K562 (cell line): ENCODE data around the gene TUBA4B. TPM values are rescaled to one million over a fixed set of nuclear protein-coding genes. Genes with fewer than 3 reads are reported as not detected.

Source experiments
- ATAC-seq: fragments of 200-7000 bp; cut with Tn5 transposase; 3 replicates; pipeline ENCODE4 v1.9.1; 2020; ENCODE audit warnings: moderate library complexity
- BruUV-seq: library from RNA; stranded (reverse); fragments of 400-500 nt; replicated peaks from 2 replicates; lab custom pipeline; 2021; lab: Mats Ljungman, UMichigan
- CTCF ChIA-PET: fragments of 300-600 bp; formaldehyde crosslinking; extraction: SDS; loops from one replicate; lab custom pipeline; 2021; ENCODE audit warnings: low intra/inter-chr PET ratio; lab: Yijun Ruan, JAX
- POLR2A ChIA-PET: fragments of 300-600, 350-650 bp; sonication (Branson Sonifier 250); formaldehyde crosslinking; extraction: SDS; loops from one replicate; lab custom pipeline; 2021; ENCODE audit warnings: antibody characterized with exemption, inconsistent platforms; lab: Yijun Ruan, JAX
- DNase-seq, 4 experiments: peaks; one replicate each; pipeline versions ENCODE4 v3.0.0 to v3.0.0-alpha.2; 2011 to 2018; ENCODE audit warnings: low spot score in 3 of 4, mixed read lengths in 3 of 4; ENCODE audit errors: extremely low read depth in 1 of 4
- FAIRE-seq: peaks from 2 replicates; lab custom pipeline; 2011; peaks lifted over from hg19 to GRCh38; lab: Jason Lieb, UNC
- H2AFZ ChIP-seq: 2 replicates; pipeline ENCODE4 v1.6.0; 2011; ENCODE audit warnings: low read depth, low read length, control low read depth, inconsistent platforms
- H3K27ac ChIP-seq: fragments of 200-600 bp; 3 replicates; pipeline ENCODE4 v1.8.0; 2011; ENCODE audit warnings: low read depth, mild to moderate bottlenecking, control low read depth, inconsistent platforms, low read length, moderate library complexity, mixed read lengths; ENCODE audit errors: extremely low read depth
- H3K27me3 ChIP-seq, 2 experiments: fragments of 300-600 bp in 1 of 2; 2 replicates in 1 of 2; 3 replicates in 1 of 2; pipeline versions ENCODE4 v1.6.0 to v1.8.0; 2011; ENCODE audit warnings: inconsistent platforms in 2 of 2, low read length in 2 of 2, mild to moderate bottlenecking in 1 of 2, mixed read lengths in 1 of 2, moderate library complexity in 1 of 2; ENCODE audit not compliant: control insufficient read depth in 2 of 2, insufficient read depth in 2 of 2
- H3K36me3 ChIP-seq: fragments of 300-600 bp; 3 replicates; pipeline ENCODE4 v1.8.0; 2011; ENCODE audit warnings: mild to moderate bottlenecking, low read length, inconsistent platforms; ENCODE audit not compliant: control insufficient read depth, insufficient read depth
- H3K4me1 ChIP-seq, 2 experiments: fragments of 200-600 bp in 1 of 2; replicated peaks in 1 of 2; 2 replicates in 1 of 2; 3 replicates in 1 of 2; pipeline versions ENCODE4 v1.5.1 to v1.8.0; 2011; ENCODE audit warnings: inconsistent platforms in 2 of 2, low read length in 2 of 2, mild to moderate bottlenecking in 1 of 2, mixed read lengths in 1 of 2, moderate library complexity in 1 of 2; ENCODE audit not compliant: control insufficient read depth in 2 of 2, insufficient read depth in 2 of 2
- H3K4me2 ChIP-seq: 2 replicates; pipeline ENCODE4 v1.6.1; 2011; ENCODE audit warnings: low read length, control low read depth, inconsistent platforms, mixed read lengths; ENCODE audit not compliant: insufficient read depth
- H3K4me3 ChIP-seq: fragments of 200-600 bp; sonication (generic), shearing (Covaris generic); 2 replicates; pipeline ENCODE4 v1.5.1; 2016; ENCODE audit warnings: control low read depth, inconsistent platforms
- H3K79me2 ChIP-seq: fragments of 200-600 bp; 3 replicates; pipeline ENCODE4 v1.8.0; 2011; ENCODE audit warnings: low read length, inconsistent platforms; ENCODE audit not compliant: control insufficient read depth, insufficient read depth
- H3K9ac ChIP-seq, 2 experiments: 2 replicates each; pipeline versions ENCODE4 v1.6.0 to v1.6.1; 2011; ENCODE audit warnings: low read depth in 2 of 2, low read length in 2 of 2, control low read depth in 1 of 2, inconsistent platforms in 1 of 2, mild to moderate bottlenecking in 1 of 2, mixed read lengths in 1 of 2; ENCODE audit not compliant: insufficient read depth in 1 of 2
- H3K9me1 ChIP-seq: one replicate; pipeline ENCODE4 v1.6.0; 2011; ENCODE audit warnings: inconsistent platforms, mild to moderate bottlenecking, low read length, moderate library complexity; ENCODE audit not compliant: control insufficient read depth, insufficient read depth
- H3K9me3 ChIP-seq: replicated peaks from 2 replicates; pipeline ENCODE4 v1.5.1; 2011; ENCODE audit warnings: low read depth, low read length, inconsistent platforms; ENCODE audit not compliant: control insufficient read depth, insufficient read depth
- H4K20me1 ChIP-seq: replicated peaks from 2 replicates; pipeline ENCODE4 v1.6.1; 2011; ENCODE audit warnings: low read length, inconsistent platforms, mixed read lengths; ENCODE audit not compliant: control insufficient read depth, insufficient read depth
- NFATC3 ChIP-seq: fragments of 450-650 bp; IDR thresholded peaks from 2 replicates; pipeline ENCODE4 v1.6.1; 2017; ENCODE audit warnings: mild to moderate bottlenecking
- ZNF121 ChIP-seq: sonication (generic); formaldehyde crosslinking; conservative IDR thresholded peaks from 2 replicates; pipeline ENCODE4 v1.8.0; 2022; ENCODE audit warnings: missing genetic modification reagents
- WGBS: fragments of 100-300 bp; shearing (Covaris generic); methylation state at CpG from one replicate; pipeline ENCODE4 v1.1.6; 2016; ENCODE audit warnings: low coverage, mixed read lengths; ENCODE audit not compliant: insufficient coverage; ENCODE audit errors: missing lambda C conversion rate; 5-methylcytosine and 5-hydroxymethylcytosine counted together
- in situ Hi-C: fragments of 300-500 bp; cut with MboI; formaldehyde crosslinking; loops from 4 replicates; pipeline ENCODE4 v1.15.0; 2018; ENCODE audit warnings: inconsistent platforms, mixed read lengths
- intact Hi-C: fragments of 100-400 bp; cut with micrococcal nuclease; formaldehyde crosslinking; loops from 2 replicates; pipeline ENCODE4 v1.14.2; 2022
- polyA plus RNA-seq, 8 experiments: library from polyadenylated mRNA; depleted of rRNA in 4 of 8; stranded (reverse) in 5 of 8; unstranded in 3 of 8; fragments of >200 nt; fragmentation: Nextera tagmentation in 2 of 8; fragmentation: Illumina TruSeq in 1 of 8; extraction: Ambion mirVana in 2 of 8; extraction: Trizol in 1 of 8; gene quantifications; 2 replicates each; pipeline versions ENCODE4 v1.2.1 to v1.2.3, GENCODE V29; 2011 to 2014; ENCODE audit warnings: inconsistent platforms in 1 of 8, missing spikeins in 1 of 8
- total RNA-seq, 7 experiments: library from RNA; depleted of rRNA in 6 of 7; stranded (reverse); fragments of >200 nt in 6 of 7; fragmentation: Illumina TruSeq in 2 of 7; extraction: Trizol in 2 of 7; gene quantifications; 2 replicates each; pipeline versions ENCODE4 v1.2.1 to v1.2.3, GENCODE V29; 2011 to 2021; ENCODE audit warnings: low replicate concordance in 1 of 7
- TF ChIP-seq, protein P1 (sequence below), 2 experiments: fragments of 150-350 bp in 1 of 2; IDR thresholded peaks; 2 replicates each; pipeline ENCODE4 v1.6.1; 2012 to 2016; ENCODE audit warnings: low read depth in 2 of 2, low read length in 2 of 2, mild to moderate bottlenecking in 1 of 2, moderate library complexity in 1 of 2
- TF ChIP-seq, protein P2 (sequence below): fragments of 450-650 bp; IDR thresholded peaks from 2 replicates; pipeline ENCODE4 v1.6.1; 2016; ENCODE audit warnings: low read depth

TUBA4B gene
- total and polyA plus RNA-seq, 9 of the 15 experiments (the other 6 are each of a cell fraction or from before 2014, with no cell fraction given), result 0.04 TPM; not detected in 8

DNA sequence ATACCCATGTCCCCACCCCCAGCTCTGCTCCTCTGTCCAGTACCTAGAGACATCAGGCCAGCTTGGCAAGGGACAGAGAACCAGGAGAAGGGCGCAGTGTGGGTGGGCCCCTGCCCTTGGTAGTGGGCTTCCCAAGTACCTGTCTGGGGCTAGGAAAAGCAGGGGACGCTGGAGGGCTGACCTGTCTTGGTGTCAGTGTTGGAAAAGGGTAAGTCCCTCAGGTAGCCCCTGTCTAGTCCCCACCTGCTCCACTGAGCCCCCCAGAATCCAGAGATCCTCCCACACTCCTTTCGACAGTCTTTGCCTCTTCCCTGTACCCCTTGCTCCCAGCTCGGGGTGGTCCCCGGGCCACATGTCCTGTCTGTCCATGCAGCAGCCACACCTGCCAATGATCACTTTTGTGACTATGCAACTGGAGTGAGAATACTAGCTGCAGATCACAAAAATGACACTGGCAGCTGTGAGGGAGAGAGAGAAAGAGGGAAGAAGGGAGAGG is 40.7 kb downstream of the TUBA4B start (continued):
- TF ChIP-seq, protein P1, sequence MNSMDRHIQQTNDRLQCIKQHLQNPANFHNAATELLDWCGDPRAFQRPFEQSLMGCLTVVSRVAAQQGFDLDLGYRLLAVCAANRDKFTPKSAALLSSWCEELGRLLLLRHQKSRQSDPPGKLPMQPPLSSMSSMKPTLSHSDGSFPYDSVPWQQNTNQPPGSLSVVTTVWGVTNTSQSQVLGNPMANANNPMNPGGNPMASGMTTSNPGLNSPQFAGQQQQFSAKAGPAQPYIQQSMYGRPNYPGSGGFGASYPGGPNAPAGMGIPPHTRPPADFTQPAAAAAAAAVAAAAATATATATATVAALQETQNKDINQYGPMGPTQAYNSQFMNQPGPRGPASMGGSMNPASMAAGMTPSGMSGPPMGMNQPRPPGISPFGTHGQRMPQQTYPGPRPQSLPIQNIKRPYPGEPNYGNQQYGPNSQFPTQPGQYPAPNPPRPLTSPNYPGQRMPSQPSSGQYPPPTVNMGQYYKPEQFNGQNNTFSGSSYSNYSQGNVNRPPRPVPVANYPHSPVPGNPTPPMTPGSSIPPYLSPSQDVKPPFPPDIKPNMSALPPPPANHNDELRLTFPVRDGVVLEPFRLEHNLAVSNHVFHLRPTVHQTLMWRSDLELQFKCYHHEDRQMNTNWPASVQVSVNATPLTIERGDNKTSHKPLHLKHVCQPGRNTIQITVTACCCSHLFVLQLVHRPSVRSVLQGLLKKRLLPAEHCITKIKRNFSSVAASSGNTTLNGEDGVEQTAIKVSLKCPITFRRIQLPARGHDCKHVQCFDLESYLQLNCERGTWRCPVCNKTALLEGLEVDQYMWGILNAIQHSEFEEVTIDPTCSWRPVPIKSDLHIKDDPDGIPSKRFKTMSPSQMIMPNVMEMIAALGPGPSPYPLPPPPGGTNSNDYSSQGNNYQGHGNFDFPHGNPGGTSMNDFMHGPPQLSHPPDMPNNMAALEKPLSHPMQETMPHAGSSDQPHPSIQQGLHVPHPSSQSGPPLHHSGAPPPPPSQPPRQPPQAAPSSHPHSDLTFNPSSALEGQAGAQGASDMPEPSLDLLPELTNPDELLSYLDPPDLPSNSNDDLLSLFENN (IDR thresholded peaks at IDR 0.05; ENCODE audit: low read depth in 2 of 2, low read length in 2 of 2), result no peak
- no peak for TF ChIP-seq ZNF121
- TF ChIP-seq NFATC3, result no peak

DNA sequence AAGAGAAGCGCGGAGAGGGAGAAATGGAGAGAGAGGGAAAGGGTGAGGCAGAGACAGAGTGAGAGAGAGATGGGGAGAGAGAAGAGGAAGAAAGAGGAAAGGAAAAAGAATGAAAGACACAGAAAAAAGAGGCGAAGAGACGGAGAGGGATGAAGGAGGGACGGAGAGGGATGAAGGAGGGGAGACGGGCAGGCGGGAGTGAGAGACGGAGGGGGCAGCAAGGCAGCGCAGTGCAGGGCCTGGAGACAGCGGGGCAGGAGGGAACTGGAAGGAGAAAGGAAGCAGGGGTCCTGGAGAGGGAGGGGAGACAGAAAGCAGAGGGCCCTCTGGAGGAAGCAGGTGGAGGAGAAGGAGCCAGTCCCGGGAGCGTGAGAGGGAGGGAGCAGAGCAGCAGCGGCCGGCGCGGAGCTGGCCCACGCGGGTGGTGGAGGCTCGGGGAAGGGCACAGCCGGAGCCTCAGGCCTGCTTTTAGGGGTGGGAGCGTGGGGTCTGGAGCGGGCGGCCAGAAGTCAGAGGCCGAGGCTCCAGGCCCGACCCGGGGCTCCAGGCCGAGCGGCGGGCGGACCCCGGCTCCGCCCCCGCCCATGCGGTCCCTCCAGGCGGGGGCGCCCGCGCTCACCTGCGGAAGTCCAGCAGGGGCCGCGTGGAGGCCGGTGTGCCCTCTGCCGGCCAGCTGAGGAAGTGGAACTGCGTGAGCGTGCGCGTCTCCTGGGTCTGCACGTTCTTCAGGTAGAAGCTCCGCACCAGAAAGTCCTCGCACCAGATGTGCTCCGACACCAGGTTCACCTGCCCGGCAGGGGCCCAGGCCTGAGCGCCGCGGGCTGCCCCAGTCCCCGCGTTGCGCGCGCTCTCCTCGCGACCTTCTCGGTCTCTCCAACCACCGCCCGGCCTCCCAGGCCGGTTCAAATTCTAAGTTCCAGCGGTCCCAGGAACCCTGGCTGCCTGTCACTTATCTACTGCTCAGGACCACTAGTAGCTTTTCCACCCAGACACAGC is 41.6 kb downstream of the TUBA4B start:
- 8% methylated on average over 23 of the region's 67 CpGs for WGBS
- Histone ChIP-seq H4K20me1 (no peaks in the 10 kb centered on the region), H3K27me3 (peaks cover 0 to 4% of the 10 kb centered on the region in 2 experiments; a peak in 2 of 5 replicates), H3K79me2 (no peaks in the 10 kb centered on the region), H2AFZ (peak overlapping the region; percentile 94), H3K36me3 (no peaks in the 10 kb centered on the region), H3K9me1 (no peaks in the 10 kb centered on the region), H3K9ac (peak overlapping the region; percentile 74 to 91), H3K27ac (peak overlapping the region; percentile 76), H3K9me3 (no peaks in the 10 kb centered on the region), H3K4me3 (peak overlapping the region; percentile 36), H3K4me2 (peak overlapping the region; percentile 76), H3K4me1 (peaks cover 22 to 57% of the 10 kb centered on the region in 2 experiments; a peak in 4 of 5 replicates)
- POLR2A ChIA-PET, result interaction anchor here (0.5 to 1.5 kb wide), 12 partner anchors 9 to 223 kb away, joined by 3 to 6 read pairs (median 4); partner anchors contain the start of genes CNPPD1, PTPRN, TUBA4B and ZFAND2B
- FAIRE-seq, result peak; percentile 35
- no TSS peak for BruUV-seq
- in situ Hi-C loops (loop anchor here (5.0 kb wide), 1 partner anchor 122 kb away; the partner anchor contains the start of gene SLC23A3), intact Hi-C loops (loop anchor here (1.0 to 5.0 kb wide), 3 partner anchors 15 to 67 kb away; partner anchors contain the start of genes ANKZF1, ATG9A and DNAJB2)
- ATAC-seq, result peak; percentile 89
- CTCF ChIA-PET, result interaction anchor here (0.6 to 4.2 kb wide), 8 partner anchors 16 to 385 kb away, joined by 3 to 28 read pairs (median 5); partner anchors contain the start of genes DNAJB2, NHEJ1 and TUBA4A
- DNase-seq, result peak; percentile 89 to 93 (median 92)
- TF ChIP-seq, protein P2, sequence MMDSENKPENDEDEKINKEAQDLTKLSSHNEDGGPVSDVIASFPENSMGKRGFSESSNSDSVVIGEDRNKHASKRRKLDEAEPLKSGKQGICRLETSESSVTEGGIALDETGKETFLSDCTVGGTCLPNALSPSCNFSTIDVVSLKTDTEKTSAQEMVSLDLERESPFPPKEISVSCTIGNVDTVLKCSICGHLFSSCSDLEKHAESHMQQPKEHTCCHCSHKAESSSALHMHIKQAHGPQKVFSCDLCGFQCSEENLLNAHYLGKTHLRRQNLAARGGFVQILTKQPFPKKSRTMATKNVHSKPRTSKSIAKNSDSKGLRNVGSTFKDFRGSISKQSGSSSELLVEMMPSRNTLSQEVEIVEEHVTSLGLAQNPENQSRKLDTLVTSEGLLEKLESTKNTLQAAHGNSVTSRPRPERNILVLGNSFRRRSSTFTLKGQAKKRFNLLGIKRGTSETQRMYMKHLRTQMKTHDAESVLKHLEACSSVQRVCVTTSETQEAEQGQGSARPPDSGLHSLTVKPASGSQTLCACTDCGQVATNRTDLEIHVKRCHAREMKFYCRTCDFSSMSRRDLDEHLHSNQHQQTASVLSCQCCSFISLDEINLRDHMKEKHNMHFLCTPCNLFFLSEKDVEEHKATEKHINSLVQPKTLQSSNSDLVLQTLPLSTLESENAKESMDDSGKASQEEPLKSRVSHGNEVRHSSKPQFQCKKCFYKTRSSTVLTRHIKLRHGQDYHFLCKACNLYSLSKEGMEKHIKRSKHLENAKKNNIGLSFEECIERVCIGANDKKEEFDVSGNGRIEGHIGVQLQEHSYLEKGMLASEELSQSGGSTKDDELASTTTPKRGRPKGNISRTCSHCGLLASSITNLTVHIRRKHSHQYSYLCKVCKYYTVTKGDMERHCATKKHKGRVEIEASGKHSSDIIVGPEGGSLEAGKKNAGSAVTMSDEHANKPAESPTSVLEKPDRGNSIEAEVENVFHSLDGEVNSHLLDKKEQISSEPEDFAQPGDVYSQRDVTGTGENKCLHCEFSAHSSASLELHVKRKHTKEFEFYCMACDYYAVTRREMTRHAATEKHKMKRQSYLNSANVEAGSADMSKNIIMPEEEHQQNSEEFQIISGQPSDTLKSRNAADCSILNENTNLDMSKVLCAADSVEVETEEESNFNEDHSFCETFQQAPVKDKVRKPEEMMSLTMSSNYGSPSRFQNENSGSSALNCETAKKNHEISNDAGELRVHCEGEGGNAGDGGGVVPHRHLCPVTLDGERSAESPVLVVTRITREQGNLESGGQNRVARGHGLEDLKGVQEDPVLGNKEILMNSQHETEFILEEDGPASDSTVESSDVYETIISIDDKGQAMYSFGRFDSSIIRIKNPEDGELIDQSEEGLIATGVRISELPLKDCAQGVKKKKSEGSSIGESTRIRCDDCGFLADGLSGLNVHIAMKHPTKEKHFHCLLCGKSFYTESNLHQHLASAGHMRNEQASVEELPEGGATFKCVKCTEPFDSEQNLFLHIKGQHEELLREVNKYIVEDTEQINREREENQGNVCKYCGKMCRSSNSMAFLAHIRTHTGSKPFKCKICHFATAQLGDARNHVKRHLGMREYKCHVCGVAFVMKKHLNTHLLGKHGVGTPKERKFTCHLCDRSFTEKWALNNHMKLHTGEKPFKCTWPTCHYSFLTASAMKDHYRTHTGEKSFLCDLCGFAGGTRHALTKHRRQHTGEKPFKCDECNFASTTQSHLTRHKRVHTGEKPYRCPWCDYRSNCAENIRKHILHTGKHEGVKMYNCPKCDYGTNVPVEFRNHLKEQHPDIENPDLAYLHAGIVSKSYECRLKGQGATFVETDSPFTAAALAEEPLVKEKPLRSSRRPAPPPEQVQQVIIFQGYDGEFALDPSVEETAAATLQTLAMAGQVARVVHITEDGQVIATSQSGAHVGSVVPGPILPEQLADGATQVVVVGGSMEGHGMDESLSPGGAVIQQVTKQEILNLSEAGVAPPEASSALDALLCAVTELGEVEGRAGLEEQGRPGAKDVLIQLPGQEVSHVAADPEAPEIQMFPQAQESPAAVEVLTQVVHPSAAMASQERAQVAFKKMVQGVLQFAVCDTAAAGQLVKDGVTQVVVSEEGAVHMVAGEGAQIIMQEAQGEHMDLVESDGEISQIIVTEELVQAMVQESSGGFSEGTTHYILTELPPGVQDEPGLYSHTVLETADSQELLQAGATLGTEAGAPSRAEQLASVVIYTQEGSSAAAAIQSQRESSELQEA, result no peak
